ENCODE measurements around the gene RIMBP2.

DNA sequence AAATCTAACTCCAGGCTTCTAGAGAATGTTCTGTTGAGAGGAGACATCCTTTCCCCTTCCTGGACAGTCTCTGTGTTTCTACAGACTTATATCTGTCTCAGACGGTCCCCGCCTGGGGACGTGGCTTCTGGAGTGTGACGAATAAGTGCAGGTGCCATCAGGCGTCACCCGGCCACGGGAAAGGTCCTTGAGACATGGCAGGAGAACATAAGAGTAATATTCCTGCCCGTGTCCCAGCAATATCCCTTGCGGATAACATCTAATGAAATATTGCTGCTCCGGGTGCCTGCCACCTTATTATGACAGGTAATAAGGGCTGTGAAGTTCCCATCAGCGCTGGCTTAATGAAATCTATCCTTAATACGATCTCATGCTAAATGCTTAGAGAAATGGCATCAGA lies 238.8 kb downstream of the RIMBP2 start:
- TF ChIP-seq, protein P1, sequence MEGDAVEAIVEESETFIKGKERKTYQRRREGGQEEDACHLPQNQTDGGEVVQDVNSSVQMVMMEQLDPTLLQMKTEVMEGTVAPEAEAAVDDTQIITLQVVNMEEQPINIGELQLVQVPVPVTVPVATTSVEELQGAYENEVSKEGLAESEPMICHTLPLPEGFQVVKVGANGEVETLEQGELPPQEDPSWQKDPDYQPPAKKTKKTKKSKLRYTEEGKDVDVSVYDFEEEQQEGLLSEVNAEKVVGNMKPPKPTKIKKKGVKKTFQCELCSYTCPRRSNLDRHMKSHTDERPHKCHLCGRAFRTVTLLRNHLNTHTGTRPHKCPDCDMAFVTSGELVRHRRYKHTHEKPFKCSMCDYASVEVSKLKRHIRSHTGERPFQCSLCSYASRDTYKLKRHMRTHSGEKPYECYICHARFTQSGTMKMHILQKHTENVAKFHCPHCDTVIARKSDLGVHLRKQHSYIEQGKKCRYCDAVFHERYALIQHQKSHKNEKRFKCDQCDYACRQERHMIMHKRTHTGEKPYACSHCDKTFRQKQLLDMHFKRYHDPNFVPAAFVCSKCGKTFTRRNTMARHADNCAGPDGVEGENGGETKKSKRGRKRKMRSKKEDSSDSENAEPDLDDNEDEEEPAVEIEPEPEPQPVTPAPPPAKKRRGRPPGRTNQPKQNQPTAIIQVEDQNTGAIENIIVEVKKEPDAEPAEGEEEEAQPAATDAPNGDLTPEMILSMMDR (IDR thresholded peaks at IDR 0.05; ENCODE audit: insufficient read depth, low read length), result no peak
- TF ChIP-seq POLR2AphosphoS5 (IDR thresholded peaks at IDR 0.05; ENCODE audit: low read depth), result no peak
- TF ChIP-seq, protein P2, sequence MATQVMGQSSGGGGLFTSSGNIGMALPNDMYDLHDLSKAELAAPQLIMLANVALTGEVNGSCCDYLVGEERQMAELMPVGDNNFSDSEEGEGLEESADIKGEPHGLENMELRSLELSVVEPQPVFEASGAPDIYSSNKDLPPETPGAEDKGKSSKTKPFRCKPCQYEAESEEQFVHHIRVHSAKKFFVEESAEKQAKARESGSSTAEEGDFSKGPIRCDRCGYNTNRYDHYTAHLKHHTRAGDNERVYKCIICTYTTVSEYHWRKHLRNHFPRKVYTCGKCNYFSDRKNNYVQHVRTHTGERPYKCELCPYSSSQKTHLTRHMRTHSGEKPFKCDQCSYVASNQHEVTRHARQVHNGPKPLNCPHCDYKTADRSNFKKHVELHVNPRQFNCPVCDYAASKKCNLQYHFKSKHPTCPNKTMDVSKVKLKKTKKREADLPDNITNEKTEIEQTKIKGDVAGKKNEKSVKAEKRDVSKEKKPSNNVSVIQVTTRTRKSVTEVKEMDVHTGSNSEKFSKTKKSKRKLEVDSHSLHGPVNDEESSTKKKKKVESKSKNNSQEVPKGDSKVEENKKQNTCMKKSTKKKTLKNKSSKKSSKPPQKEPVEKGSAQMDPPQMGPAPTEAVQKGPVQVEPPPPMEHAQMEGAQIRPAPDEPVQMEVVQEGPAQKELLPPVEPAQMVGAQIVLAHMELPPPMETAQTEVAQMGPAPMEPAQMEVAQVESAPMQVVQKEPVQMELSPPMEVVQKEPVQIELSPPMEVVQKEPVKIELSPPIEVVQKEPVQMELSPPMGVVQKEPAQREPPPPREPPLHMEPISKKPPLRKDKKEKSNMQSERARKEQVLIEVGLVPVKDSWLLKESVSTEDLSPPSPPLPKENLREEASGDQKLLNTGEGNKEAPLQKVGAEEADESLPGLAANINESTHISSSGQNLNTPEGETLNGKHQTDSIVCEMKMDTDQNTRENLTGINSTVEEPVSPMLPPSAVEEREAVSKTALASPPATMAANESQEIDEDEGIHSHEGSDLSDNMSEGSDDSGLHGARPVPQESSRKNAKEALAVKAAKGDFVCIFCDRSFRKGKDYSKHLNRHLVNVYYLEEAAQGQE (IDR thresholded peaks at IDR 0.05; ENCODE audit: insufficient replicate concordance, low read depth), result no peak

Data from HL-60 (cell line).